Measurements from ENCODE around the gene NR4A1. TPM values are rescaled to one million over a fixed set of nuclear protein-coding genes. Genes with fewer than 3 reads are reported as not detected.

The NR4A1 gene
- total and polyA plus RNA-seq, 9 donors = 12.7 to 71.5 (median 29.4) TPM

DNA sequence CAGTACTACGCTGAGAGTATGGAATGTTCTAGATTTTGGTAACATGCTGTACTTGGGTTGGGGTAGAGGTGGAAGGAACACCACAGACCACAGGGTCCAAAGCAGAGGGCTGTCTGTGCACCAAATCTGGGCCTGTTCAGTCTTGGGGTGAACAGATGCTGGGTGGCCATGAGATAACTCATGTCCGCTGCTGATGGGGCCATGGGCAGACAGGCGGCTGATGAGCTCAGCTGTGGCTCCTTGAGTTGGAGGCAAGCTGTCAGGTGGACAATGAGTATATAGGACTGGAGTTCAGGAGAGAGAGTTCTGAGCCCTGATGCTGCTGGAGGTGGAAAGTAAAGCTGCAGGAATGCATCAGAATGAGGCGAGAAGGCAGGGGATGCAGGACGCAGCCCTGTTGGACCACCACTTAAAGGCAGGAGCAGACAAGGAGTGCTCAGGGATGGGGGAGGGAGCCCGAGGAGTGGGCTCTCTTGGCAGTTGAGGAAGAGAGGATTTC is 34.5 kb downstream of the NR4A1 start:
- no peak overlapping the region for H3K4me3 ChIP-seq (ENCODE audit: low read length)
- H3K27ac ChIP-seq (ENCODE audit: low read length) = no peak overlapping the region
- DNase-seq = no peak
- peaks cover 18% of the 10 kb centered on the region for H3K27me3 ChIP-seq (ENCODE audit: control insufficient read depth, insufficient read depth, low read length)
- H3K9me3 ChIP-seq (replicated peaks; ENCODE audit: control insufficient read depth, low read depth, low read length) = no peaks in the 10 kb centered on the region
- H3K4me1 ChIP-seq (ENCODE audit: control insufficient read depth, insufficient read depth, low read length) = peaks cover 50% of the 10 kb centered on the region
- H3K36me3 ChIP-seq (ENCODE audit: control insufficient read depth, insufficient read depth, low read length) = no peaks in the 10 kb centered on the region
- WGBS (ENCODE audit: insufficient coverage) = 83% methylated on average over 6 of the region's 6 CpGs

DNA sequence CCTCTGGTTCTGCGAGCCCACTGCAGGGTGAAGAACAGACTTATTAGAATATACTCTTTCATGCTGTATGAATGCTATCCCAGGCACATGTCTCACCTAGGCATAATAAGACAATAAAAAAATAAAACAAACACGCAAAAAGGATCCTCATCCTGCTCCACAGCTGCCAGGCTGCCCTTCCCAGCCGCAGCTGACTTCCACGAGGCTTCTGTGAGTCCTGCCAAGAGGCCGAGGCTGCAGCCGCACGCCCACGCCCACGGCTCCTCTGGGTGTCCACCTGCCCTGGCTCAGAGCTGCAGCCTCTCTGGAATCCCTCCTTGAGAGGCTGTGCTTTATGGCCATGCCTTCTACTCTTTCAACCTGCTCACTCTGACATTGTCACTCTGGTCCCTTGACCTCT is 35.1 kb downstream of the NR4A1 start:
- no peak for DNase-seq
- H3K9me3 ChIP-seq (replicated peaks; ENCODE audit: control insufficient read depth, low read depth, low read length) = no peaks in the 10 kb centered on the region
- peaks cover 44% of the 10 kb centered on the region for H3K4me1 ChIP-seq (ENCODE audit: control insufficient read depth, insufficient read depth, low read length)
- H3K27me3 ChIP-seq (ENCODE audit: control insufficient read depth, insufficient read depth, low read length) = peaks cover 23% of the 10 kb centered on the region
- H3K4me3 ChIP-seq (ENCODE audit: low read length) = no peak overlapping the region
- WGBS (ENCODE audit: insufficient coverage) = 11% methylated on average over 8 of the region's 9 CpGs
- H3K36me3 ChIP-seq (ENCODE audit: control insufficient read depth, insufficient read depth, low read length) = no peaks in the 10 kb centered on the region
- H3K27ac ChIP-seq (ENCODE audit: low read length) = no peak overlapping the region

DNA sequence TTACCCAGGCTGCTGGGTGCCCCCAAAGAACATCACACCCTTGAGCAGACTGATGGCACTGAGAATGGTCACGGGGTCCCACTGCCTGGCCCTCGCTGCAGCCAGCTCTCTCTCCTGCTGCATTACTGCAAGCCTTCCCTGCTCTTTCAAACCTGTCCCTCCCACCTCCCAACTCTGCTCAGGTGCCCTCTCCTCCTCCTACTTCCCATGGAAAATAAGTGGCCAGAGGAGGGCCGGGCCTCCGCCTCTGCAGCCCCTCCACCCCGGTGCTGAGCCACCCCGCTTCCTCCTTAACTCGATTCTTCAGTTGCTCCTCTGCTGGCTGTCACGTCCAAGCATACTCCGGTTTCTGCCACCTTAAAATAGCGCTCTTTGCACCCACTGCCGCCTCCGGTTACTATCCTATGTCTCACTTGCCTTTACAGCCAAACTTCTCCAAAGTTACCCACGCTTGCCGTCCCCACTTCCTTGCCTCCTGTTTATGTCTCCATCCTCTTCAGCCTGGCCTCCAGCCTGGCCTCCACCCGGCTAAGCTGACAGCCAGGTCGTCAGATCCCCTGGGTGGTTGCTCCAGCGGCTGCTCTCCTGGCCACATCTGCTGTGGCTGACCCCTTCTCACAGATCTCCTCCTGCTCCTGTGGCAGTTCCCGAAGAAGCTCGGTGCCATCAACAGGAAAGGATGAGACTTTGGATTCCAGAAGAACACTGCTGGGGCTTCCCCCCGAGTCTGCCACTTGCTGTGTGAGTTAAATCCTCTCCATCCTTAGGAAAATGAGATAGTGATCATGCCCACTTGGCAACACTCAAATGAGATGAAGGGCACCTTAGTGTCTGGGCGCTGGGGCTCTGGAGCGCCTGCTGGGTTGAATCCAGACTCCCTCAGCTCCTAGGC is 35.9 kb downstream of the NR4A1 start:
- H3K4me1 ChIP-seq (ENCODE audit: control insufficient read depth, insufficient read depth, low read length) = peaks cover 36% of the 10 kb centered on the region

DNA sequence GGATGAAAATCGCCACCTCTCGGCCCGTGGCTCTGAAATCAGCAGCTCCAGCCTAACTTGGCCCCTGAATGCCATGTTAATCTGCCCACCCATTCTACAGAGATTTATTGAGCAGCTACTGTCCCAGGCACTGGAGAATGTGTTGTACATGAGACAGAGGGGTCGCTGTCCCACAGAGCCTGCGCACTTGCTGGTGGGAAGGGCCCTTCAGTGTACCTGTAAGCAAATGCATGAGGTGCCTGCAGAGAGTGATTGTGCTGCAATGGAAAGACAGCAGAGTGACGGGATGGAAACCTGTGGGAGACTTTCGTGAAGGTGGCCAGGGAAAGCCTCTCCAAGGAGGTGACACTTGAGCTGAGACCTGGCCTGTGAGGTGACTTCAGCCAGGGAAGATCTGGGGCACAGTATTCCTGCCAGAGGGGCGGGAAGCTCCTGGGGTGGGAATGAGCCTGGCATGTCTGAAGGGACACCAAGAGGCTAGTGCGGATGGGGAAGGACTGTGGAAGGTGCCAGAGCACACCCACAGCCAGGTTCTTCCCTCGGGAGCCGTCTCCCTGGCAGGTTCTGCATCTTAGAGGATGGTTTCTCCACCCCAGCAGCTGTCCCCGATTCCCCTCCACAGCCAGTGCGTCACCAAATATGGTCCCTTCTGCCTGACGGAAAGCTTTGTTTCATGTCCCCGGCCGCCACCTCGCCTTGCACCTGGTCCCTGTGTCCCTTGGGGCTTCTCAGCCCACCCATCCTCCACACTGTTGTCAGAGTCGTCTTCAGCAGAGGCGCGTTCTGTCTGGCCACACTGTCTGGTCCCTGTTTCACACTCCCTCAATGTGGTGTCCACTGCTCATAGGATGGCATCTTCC is 36.9 kb downstream of the NR4A1 start:
- 78% methylated on average over 19 of the region's 20 CpGs for WGBS (ENCODE audit: insufficient coverage)
- H3K4me1 ChIP-seq (ENCODE audit: control insufficient read depth, insufficient read depth, low read length) = peaks cover 26% of the 10 kb centered on the region
- peaks cover 26% of the 10 kb centered on the region for H3K27me3 ChIP-seq (ENCODE audit: control insufficient read depth, insufficient read depth, low read length)
- H3K27ac ChIP-seq (ENCODE audit: low read length) = no peak overlapping the region
- H3K4me3 ChIP-seq (ENCODE audit: low read length) = no peak overlapping the region
- H3K9me3 ChIP-seq (replicated peaks; ENCODE audit: control insufficient read depth, low read depth, low read length) = no peaks in the 10 kb centered on the region
- H3K36me3 ChIP-seq (ENCODE audit: control insufficient read depth, insufficient read depth, low read length) = no peaks in the 10 kb centered on the region
- DNase-seq = no peak

More for the DNA sequence above, 35.9 kb downstream of the NR4A1 start:
- Histone ChIP-seq H3K27me3 (ENCODE audit: control insufficient read depth, insufficient read depth, low read length) (peaks cover 26% of the 10 kb centered on the region), H3K4me3 (ENCODE audit: low read length) (no peak overlapping the region), H3K36me3 (ENCODE audit: control insufficient read depth, insufficient read depth, low read length) (no peaks in the 10 kb centered on the region), H3K9me3 (replicated peaks; ENCODE audit: control insufficient read depth, low read depth, low read length) (no peaks in the 10 kb centered on the region), H3K27ac (ENCODE audit: low read length) (no peak overlapping the region)
- DNase-seq = no peak
- 61% methylated on average over 20 of the region's 22 CpGs for WGBS (ENCODE audit: insufficient coverage)

DNA sequence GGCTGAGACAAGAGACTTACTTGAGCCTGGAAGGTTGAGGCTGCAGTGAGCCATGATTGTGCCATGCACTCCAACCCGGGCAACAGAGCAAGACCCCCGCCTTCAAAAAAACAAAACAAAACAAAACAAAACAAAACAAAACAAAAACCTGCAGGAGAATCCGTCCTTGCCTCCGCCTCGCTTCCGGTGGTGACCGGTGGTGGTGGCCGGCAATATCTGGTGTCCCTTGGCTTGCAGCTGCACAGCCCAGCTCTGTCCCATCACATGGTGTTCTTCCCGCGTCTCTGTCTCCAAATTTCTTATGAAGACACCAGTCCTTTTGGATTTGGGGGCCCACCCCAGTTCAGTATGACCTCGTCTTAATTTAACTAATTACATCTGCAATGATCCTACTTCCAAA is 38.2 kb downstream of the NR4A1 start:
- WGBS (ENCODE audit: insufficient coverage) = 83% methylated on average over 10 of the region's 11 CpGs
- no peak overlapping the region for H3K4me3 ChIP-seq (ENCODE audit: low read length)
- no peak for DNase-seq
- H3K27me3 ChIP-seq (ENCODE audit: control insufficient read depth, insufficient read depth, low read length) = peaks cover 26% of the 10 kb centered on the region
- H3K36me3 ChIP-seq (ENCODE audit: control insufficient read depth, insufficient read depth, low read length) = no peaks in the 10 kb centered on the region
- peaks cover 24% of the 10 kb centered on the region for H3K4me1 ChIP-seq (ENCODE audit: control insufficient read depth, insufficient read depth, low read length)
- H3K27ac ChIP-seq (ENCODE audit: low read length) = no peak overlapping the region
- no peaks in the 10 kb centered on the region for H3K9me3 ChIP-seq (replicated peaks; ENCODE audit: control insufficient read depth, low read depth, low read length)

DNA sequence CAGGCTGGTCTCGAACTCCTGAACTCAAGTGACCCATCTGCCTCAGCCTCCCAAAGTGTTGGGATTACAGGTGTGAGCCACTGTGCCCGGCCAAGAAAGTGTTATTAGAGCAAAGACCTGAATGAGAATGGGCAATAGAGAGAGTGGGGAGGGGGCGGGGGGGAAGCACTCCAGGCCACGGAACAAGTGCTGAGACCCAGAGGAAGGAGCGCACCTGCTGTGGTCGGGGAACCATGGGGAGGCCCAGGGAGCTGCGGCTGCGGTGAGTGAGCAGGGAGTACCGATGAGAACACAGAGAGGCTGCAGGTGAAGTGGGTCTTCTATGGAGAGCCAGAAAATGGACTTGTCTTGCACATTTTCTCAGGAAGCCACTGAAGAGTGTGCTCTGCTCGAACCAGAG is 39.0 kb downstream of the NR4A1 start:
- Histone ChIP-seq H3K4me3 (ENCODE audit: low read length) (no peak overlapping the region), H3K4me1 (ENCODE audit: control insufficient read depth, insufficient read depth, low read length) (peaks cover 24% of the 10 kb centered on the region), H3K27me3 (ENCODE audit: control insufficient read depth, insufficient read depth, low read length) (peaks cover 26% of the 10 kb centered on the region), H3K9me3 (replicated peaks; ENCODE audit: control insufficient read depth, low read depth, low read length) (no peaks in the 10 kb centered on the region), H3K27ac (ENCODE audit: low read length) (no peak overlapping the region), H3K36me3 (ENCODE audit: control insufficient read depth, insufficient read depth, low read length) (no peaks in the 10 kb centered on the region)
- 80% methylated on average over 10 of the region's 10 CpGs for WGBS (ENCODE audit: insufficient coverage)
- no peak for DNase-seq

DNA sequence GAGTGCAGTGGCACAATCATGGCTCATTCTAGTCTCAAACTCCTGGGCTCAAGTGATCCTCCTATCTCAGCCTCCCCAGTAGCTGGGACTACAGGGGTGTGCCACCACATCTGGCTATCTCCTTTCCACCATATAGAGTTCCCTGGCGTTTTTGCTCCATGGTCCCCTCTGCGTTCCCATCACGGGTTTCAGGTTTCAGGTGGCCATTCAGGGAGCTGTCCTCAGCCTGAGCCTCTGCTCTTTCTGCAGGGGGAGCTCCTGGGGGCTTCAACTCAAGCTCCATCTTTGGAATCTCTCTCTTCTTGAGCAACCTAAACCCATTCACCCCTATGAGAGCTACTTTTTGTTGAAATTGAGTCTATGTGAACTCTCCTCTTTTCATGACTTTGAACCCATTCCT is 39.8 kb downstream of the NR4A1 start:
- no peak overlapping the region for H3K27ac ChIP-seq (ENCODE audit: low read length)
- peaks cover 26% of the 10 kb centered on the region for H3K27me3 ChIP-seq (ENCODE audit: control insufficient read depth, insufficient read depth, low read length)
- no peak for DNase-seq
- no peak overlapping the region for H3K4me3 ChIP-seq (ENCODE audit: low read length)
- no peaks in the 10 kb centered on the region for H3K36me3 ChIP-seq (ENCODE audit: control insufficient read depth, insufficient read depth, low read length)
- WGBS (ENCODE audit: insufficient coverage) = 0% methylated on average over 2 of the region's 3 CpGs
- no peaks in the 10 kb centered on the region for H3K9me3 ChIP-seq (replicated peaks; ENCODE audit: control insufficient read depth, low read depth, low read length)
- H3K4me1 ChIP-seq (ENCODE audit: control insufficient read depth, insufficient read depth, low read length) = peaks cover 21% of the 10 kb centered on the region

DNA sequence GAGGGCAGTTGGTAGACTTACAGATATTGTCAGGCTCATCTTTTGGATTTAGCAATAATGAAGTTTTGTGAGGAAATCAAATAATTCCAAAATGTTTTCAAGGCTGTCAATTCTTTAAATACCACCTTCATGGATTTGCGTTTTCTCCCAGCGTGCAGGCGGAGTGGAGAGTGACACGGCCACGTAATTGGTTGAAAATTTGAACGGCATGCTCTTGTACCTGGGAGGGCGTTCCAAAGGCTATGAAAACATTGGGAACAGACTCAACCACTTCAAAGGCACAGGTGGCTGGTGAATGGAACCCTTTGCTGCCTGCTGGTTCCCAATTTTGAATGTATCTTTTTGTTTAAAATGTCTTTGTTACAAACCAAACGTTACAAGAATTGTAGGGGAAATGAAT is 40.6 kb downstream of the NR4A1 start:
- peaks cover 26% of the 10 kb centered on the region for H3K27me3 ChIP-seq (ENCODE audit: control insufficient read depth, insufficient read depth, low read length)
- H3K36me3 ChIP-seq (ENCODE audit: control insufficient read depth, insufficient read depth, low read length) = no peaks in the 10 kb centered on the region
- no peak for DNase-seq
- H3K4me1 ChIP-seq (ENCODE audit: control insufficient read depth, insufficient read depth, low read length) = peaks cover 13% of the 10 kb centered on the region
- H3K27ac ChIP-seq (ENCODE audit: low read length) = no peak overlapping the region
- 70% methylated on average over 2 of the region's 8 CpGs for WGBS (ENCODE audit: insufficient coverage)
- H3K4me3 ChIP-seq (ENCODE audit: low read length) = no peak overlapping the region
- no peaks in the 10 kb centered on the region for H3K9me3 ChIP-seq (replicated peaks; ENCODE audit: control insufficient read depth, low read depth, low read length)

DNA sequence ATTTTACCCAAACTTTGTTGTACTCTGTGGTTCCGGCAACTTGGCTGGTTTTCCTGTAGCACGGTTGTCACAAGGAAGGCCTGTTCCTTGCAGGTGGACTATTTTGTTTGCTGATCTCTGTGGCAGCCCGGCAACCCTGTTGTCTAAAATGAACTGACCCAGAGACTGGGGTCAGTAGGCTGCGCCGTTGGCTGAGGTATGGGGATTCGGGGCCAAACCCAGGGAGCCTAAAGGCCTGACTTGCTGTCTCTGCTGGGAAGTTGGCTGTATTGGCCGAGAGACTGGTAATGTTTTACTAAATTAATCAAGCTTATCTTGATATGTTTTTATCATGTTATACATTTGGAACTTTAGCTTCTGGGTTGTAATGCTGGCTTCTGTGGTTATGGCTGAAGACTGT is 42.1 kb downstream of the NR4A1 start:
- 66% methylated on average over 3 of the region's 7 CpGs for WGBS (ENCODE audit: insufficient coverage)
- Histone ChIP-seq H3K4me1 (ENCODE audit: control insufficient read depth, insufficient read depth, low read length) (peaks cover 4% of the 10 kb centered on the region), H3K36me3 (ENCODE audit: control insufficient read depth, insufficient read depth, low read length) (no peaks in the 10 kb centered on the region), H3K4me3 (ENCODE audit: low read length) (no peak overlapping the region), H3K27ac (ENCODE audit: low read length) (no peak overlapping the region), H3K9me3 (replicated peaks; ENCODE audit: control insufficient read depth, low read depth, low read length) (no peaks in the 10 kb centered on the region), H3K27me3 (ENCODE audit: control insufficient read depth, insufficient read depth, low read length) (peaks cover 23% of the 10 kb centered on the region)
- DNase-seq = no peak
